ENCODE results near the gene SASH1. TPM values are rescaled to one million over a fixed set of nuclear protein-coding genes. Genes with fewer than 3 reads are reported as not detected.

Gene SASH1
- total RNA-seq, 1 experiment from 2014 or later: 27.4 TPM

DNA sequence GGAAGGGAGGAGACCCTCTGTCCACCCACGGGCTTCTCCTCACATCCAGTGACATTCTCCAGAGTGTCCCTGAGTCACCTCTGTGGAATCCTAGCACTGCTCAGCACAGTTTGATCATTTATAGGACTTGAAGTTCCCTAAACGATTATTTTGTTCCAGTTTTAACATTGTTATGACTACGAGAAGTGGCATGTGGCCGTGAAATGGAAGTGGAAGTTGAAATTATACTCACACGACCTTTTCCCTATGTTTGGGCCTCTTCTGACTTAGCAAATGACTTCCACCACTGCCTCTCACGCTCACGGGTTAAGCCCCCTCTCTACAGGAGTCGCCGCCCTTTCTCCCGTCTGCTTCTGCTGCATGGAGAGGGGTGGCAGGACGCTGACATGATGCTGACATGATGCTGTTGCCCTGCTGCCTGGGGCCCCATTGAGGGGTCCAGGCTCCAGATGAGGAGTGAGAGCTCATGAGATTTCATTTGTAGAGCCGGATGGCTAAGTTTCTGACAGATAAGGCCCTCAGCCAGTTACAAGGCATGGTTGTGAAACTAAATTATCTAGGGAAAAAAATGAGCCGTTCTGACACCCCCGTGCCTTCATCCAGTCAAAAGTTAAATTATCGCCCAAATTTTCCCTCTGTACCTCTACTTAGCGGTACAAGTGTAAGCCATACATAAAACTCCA is 250.6 kb downstream of the SASH1 start:
- CTCF ChIA-PET: no interaction called here
- Mint-ChIP-seq H3K36me3 (peaks cover 27% of the 10 kb centered on the region), H3K4me3 (no peak overlapping the region), H3K4me1 (peaks cover 29% of the 10 kb centered on the region), H3K9me3 (peaks cover 28% of the 10 kb centered on the region), H3K27me3 (ENCODE audit: low read depth) (peaks cover 4% of the 10 kb centered on the region; the same call in 1 of the 2 replicates), H3K27ac (no peak overlapping the region; the same call in 1 of the 2 replicates)
- POLR2A ChIA-PET: no interaction called here
- no peak for ATAC-seq
- TF ChIP-seq GRHL2 (CRISPR knock-in tag; IDR thresholded peaks at IDR 0.05; ENCODE audit: insufficient replicate concordance, severe bottlenecking) (no peak), ZNF671 (CRISPR knock-in tag; IDR thresholded peaks at IDR 0.05) (no peak), SMAD3 (CRISPR knock-in tag; IDR thresholded peaks at IDR 0.05; ENCODE audit: borderline replicate concordance) (no peak), FOXP1 (CRISPR knock-in tag; IDR thresholded peaks at IDR 0.05; ENCODE audit: borderline replicate concordance) (no peak), FOXJ3 (CRISPR knock-in tag; IDR thresholded peaks at IDR 0.05; ENCODE audit: borderline replicate concordance) (no peak), ZNF219 (CRISPR knock-in tag; IDR thresholded peaks at IDR 0.05; ENCODE audit: borderline replicate concordance) (no peak), ZNF416 (CRISPR knock-in tag; IDR thresholded peaks at IDR 0.05) (no peak), ZNF396 (CRISPR knock-in tag; IDR thresholded peaks at IDR 0.05; ENCODE audit: borderline replicate concordance) (no peak), CREM (CRISPR knock-in tag; IDR thresholded peaks at IDR 0.05) (no peak), NFYB (CRISPR knock-in tag; conservative IDR thresholded peaks at IDR 0.05; ENCODE audit: low read depth) (no peak)
- TF ChIP-seq, protein P1, sequence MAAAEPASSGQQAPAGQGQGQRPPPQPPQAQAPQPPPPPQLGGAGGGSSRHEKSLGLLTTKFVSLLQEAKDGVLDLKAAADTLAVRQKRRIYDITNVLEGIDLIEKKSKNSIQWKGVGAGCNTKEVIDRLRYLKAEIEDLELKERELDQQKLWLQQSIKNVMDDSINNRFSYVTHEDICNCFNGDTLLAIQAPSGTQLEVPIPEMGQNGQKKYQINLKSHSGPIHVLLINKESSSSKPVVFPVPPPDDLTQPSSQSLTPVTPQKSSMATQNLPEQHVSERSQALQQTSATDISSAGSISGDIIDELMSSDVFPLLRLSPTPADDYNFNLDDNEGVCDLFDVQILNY (CRISPR knock-in tag; IDR thresholded peaks at IDR 0.05): no peak
- TF ChIP-seq, protein P2, sequence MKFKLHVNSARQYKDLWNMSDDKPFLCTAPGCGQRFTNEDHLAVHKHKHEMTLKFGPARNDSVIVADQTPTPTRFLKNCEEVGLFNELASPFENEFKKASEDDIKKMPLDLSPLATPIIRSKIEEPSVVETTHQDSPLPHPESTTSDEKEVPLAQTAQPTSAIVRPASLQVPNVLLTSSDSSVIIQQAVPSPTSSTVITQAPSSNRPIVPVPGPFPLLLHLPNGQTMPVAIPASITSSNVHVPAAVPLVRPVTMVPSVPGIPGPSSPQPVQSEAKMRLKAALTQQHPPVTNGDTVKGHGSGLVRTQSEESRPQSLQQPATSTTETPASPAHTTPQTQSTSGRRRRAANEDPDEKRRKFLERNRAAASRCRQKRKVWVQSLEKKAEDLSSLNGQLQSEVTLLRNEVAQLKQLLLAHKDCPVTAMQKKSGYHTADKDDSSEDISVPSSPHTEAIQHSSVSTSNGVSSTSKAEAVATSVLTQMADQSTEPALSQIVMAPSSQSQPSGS (CRISPR knock-in tag; IDR thresholded peaks at IDR 0.05; ENCODE audit: borderline replicate concordance, low read depth): no peak
- TF ChIP-seq, protein P3, sequence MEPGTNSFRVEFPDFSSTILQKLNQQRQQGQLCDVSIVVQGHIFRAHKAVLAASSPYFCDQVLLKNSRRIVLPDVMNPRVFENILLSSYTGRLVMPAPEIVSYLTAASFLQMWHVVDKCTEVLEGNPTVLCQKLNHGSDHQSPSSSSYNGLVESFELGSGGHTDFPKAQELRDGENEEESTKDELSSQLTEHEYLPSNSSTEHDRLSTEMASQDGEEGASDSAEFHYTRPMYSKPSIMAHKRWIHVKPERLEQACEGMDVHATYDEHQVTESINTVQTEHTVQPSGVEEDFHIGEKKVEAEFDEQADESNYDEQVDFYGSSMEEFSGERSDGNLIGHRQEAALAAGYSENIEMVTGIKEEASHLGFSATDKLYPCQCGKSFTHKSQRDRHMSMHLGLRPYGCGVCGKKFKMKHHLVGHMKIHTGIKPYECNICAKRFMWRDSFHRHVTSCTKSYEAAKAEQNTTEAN (CRISPR knock-in tag; IDR thresholded peaks at IDR 0.05): no peak
- no peak for DNase-seq (ENCODE audit: low spot score)

DNA sequence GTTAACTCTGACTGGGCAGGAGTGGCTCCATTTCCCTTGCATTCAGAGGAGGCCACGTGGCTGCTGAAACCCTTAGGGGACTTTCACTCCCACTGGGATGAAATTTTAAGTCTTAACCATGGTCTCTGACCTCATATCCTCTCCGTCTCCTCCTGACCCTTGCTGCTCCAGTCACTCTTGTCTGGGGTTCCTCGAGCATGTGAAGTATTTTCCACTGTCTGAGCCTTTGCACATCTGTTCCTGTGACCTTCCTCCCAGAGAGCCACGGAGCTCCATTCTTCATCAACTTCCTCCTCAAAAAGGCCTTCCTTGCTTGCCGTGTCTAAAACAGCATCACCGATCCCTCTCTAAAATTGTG is 251.2 kb downstream of the SASH1 start:
- POLR2A ChIA-PET: no interaction called here
- H3K4me3 Mint-ChIP-seq: no peak overlapping the region
- H3K9me3 Mint-ChIP-seq: peaks cover 26% of the 10 kb centered on the region
- peaks cover 22% of the 10 kb centered on the region for H3K36me3 Mint-ChIP-seq
- H3K27me3 Mint-ChIP-seq (ENCODE audit: low read depth): peaks cover 4% of the 10 kb centered on the region; the same call in 1 of the 2 replicates
- ATAC-seq (no peak), DNase-seq (ENCODE audit: low spot score) (no peak)
- no peak overlapping the region for H3K27ac Mint-ChIP-seq
- H3K4me1 Mint-ChIP-seq: peaks cover 35% of the 10 kb centered on the region
- CTCF ChIA-PET: no interaction called here
- TF ChIP-seq NR1H2 (CRISPR knock-in tag; IDR thresholded peaks at IDR 0.05) (no peak), TP53 (CRISPR knock-in tag; IDR thresholded peaks at IDR 0.05) (no peak), SMAD3 (CRISPR knock-in tag; IDR thresholded peaks at IDR 0.05; ENCODE audit: borderline replicate concordance) (no peak), ZNF671 (CRISPR knock-in tag; IDR thresholded peaks at IDR 0.05) (no peak)
- TF ChIP-seq, protein P4, sequence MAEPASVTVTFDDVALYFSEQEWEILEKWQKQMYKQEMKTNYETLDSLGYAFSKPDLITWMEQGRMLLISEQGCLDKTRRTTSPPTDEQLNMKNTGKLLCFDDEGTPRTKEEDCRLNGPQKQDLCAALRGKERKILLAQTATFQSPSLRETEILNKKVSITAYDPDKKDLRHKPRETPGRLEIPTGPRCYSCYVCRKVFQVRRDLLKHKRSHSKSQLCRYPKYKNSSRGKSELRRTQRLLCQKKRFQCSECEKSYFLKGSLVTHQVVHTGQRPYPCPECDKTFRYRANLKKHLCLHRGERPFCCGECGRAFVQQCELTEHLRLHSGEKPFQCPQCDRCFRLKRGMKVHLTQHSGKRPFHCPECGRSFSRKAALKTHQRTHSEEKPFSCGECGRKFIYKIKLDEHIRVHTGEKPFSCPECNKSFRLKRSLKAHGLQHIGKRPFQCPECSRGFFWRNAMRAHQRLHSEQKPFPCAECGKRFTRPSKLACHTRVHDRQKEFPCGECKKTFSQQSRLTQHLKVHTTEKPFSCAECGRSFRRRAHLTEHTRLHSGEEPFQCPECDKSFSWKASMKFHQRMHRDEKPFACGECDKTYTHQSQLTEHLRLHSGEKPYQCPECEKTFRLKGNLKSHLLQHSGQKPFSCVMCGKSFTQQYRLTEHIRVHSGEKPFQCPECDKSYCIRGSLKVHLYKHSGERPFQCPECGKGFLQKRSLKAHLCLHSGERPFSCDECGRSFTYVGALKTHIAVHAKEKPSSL (CRISPR knock-in tag; conservative IDR thresholded peaks at IDR 0.05): no peak
- TF ChIP-seq, protein P5, sequence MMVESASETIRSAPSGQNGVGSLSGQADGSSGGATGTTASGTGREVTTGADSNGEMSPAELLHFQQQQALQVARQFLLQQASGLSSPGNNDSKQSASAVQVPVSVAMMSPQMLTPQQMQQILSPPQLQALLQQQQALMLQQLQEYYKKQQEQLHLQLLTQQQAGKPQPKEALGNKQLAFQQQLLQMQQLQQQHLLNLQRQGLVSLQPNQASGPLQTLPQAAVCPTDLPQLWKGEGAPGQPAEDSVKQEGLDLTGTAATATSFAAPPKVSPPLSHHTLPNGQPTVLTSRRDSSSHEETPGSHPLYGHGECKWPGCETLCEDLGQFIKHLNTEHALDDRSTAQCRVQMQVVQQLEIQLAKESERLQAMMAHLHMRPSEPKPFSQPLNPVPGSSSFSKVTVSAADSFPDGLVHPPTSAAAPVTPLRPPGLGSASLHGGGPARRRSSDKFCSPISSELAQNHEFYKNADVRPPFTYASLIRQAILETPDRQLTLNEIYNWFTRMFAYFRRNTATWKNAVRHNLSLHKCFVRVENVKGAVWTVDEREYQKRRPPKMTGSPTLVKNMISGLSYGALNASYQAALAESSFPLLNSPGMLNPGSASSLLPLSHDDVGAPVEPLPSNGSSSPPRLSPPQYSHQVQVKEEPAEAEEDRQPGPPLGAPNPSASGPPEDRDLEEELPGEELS (CRISPR knock-in tag; IDR thresholded peaks at IDR 0.05): no peak
- TF ChIP-seq, protein P6, sequence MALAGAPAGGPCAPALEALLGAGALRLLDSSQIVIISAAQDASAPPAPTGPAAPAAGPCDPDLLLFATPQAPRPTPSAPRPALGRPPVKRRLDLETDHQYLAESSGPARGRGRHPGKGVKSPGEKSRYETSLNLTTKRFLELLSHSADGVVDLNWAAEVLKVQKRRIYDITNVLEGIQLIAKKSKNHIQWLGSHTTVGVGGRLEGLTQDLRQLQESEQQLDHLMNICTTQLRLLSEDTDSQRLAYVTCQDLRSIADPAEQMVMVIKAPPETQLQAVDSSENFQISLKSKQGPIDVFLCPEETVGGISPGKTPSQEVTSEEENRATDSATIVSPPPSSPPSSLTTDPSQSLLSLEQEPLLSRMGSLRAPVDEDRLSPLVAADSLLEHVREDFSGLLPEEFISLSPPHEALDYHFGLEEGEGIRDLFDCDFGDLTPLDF (CRISPR knock-in tag; IDR thresholded peaks at IDR 0.05): no peak
- TF ChIP-seq, protein P2 (CRISPR knock-in tag; IDR thresholded peaks at IDR 0.05; ENCODE audit: borderline replicate concordance, low read depth): no peak
- TF ChIP-seq, protein P7, sequence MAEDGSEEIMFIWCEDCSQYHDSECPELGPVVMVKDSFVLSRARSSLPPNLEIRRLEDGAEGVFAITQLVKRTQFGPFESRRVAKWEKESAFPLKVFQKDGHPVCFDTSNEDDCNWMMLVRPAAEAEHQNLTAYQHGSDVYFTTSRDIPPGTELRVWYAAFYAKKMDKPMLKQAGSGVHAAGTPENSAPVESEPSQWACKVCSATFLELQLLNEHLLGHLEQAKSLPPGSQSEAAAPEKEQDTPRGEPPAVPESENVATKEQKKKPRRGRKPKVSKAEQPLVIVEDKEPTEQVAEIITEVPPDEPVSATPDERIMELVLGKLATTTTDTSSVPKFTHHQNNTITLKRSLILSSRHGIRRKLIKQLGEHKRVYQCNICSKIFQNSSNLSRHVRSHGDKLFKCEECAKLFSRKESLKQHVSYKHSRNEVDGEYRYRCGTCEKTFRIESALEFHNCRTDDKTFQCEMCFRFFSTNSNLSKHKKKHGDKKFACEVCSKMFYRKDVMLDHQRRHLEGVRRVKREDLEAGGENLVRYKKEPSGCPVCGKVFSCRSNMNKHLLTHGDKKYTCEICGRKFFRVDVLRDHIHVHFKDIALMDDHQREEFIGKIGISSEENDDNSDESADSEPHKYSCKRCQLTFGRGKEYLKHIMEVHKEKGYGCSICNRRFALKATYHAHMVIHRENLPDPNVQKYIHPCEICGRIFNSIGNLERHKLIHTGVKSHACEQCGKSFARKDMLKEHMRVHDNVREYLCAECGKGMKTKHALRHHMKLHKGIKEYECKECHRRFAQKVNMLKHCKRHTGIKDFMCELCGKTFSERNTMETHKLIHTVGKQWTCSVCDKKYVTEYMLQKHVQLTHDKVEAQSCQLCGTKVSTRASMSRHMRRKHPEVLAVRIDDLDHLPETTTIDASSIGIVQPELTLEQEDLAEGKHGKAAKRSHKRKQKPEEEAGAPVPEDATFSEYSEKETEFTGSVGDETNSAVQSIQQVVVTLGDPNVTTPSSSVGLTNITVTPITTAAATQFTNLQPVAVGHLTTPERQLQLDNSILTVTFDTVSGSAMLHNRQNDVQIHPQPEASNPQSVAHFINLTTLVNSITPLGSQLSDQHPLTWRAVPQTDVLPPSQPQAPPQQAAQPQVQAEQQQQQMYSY (CRISPR knock-in tag; IDR thresholded peaks at IDR 0.05): no peak

Data from WTC11 (cell line).